ENCODE results near the gene ABHD14A.

- TF ChIP-seq POLR2A (IDR thresholded peaks at IDR 0.05) (no peak), CTCF (IDR thresholded peaks at IDR 0.05) (no peak)
Measured at GRCh38 chr3:52026041-52026440, 51.2 kb downstream of the ABHD14A start.
